ENCODE results near the gene INPP5K.

- TF ChIP-seq, protein P1, sequence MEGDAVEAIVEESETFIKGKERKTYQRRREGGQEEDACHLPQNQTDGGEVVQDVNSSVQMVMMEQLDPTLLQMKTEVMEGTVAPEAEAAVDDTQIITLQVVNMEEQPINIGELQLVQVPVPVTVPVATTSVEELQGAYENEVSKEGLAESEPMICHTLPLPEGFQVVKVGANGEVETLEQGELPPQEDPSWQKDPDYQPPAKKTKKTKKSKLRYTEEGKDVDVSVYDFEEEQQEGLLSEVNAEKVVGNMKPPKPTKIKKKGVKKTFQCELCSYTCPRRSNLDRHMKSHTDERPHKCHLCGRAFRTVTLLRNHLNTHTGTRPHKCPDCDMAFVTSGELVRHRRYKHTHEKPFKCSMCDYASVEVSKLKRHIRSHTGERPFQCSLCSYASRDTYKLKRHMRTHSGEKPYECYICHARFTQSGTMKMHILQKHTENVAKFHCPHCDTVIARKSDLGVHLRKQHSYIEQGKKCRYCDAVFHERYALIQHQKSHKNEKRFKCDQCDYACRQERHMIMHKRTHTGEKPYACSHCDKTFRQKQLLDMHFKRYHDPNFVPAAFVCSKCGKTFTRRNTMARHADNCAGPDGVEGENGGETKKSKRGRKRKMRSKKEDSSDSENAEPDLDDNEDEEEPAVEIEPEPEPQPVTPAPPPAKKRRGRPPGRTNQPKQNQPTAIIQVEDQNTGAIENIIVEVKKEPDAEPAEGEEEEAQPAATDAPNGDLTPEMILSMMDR (IDR thresholded peaks at IDR 0.05): no peak
- no peak for TF ChIP-seq POLR2A (IDR thresholded peaks at IDR 0.05)
These were observed 36.5 kb upstream of the INPP5K start for GRCh38 chr17:1552932-1553331.
